Mesendoderm (in vitro differentiated cells): ENCODE results near the gene SOAT2.

Experiments used
- DNase-seq: peaks from one replicate; pipeline ENCODE4 v3.0.0; 2013
- H2AK5ac ChIP-seq: 2 replicates; pipeline ENCODE4 v1.6.1; 2013; ENCODE audit warnings: low read length, inconsistent platforms
- H2BK120ac ChIP-seq: 2 replicates; pipeline ENCODE4 v1.6.1; 2013; ENCODE audit warnings: low read depth, mild to moderate bottlenecking, low read length, moderate library complexity, mixed read lengths
- H2BK15ac ChIP-seq: replicated peaks from 2 replicates; pipeline ENCODE4 v1.6.1; 2013; ENCODE audit warnings: low read depth, mild to moderate bottlenecking, moderate library complexity
- H2BK5ac ChIP-seq: 2 replicates; pipeline ENCODE4 v1.6.1; 2013; ENCODE audit warnings: low read length, inconsistent platforms
- H3K18ac ChIP-seq: 2 replicates; pipeline ENCODE4 v1.6.1; 2013; ENCODE audit warnings: mild to moderate bottlenecking, low read length, mixed read lengths
- H3K23ac ChIP-seq: one replicate; pipeline ENCODE4 v1.6.1; 2013; ENCODE audit warnings: low read length
- H3K27ac ChIP-seq: 2 replicates; pipeline ENCODE4 v1.5.1; 2013; ENCODE audit warnings: low read depth, mild to moderate bottlenecking, inconsistent platforms, low read length, moderate library complexity
- H3K27me3 ChIP-seq: 2 replicates; pipeline ENCODE4 v1.6.1; 2013; ENCODE audit warnings: low read length, control low read depth, mild to moderate bottlenecking, inconsistent platforms; ENCODE audit not compliant: insufficient read depth, poor library complexity
- H3K36me3 ChIP-seq: 2 replicates; pipeline ENCODE4 v1.6.1; 2013; ENCODE audit warnings: low read length, inconsistent platforms; ENCODE audit not compliant: control insufficient read depth, insufficient read depth
- H3K4ac ChIP-seq: one replicate; pipeline ENCODE4 v1.6.1; 2013; ENCODE audit warnings: low read depth, mild to moderate bottlenecking, low read length, moderate library complexity
- H3K4me1 ChIP-seq: 2 replicates; pipeline ENCODE4 v1.6.1; 2013; ENCODE audit warnings: low read depth, low read length, inconsistent platforms; ENCODE audit not compliant: control insufficient read depth
- H3K4me2 ChIP-seq: 2 replicates; pipeline ENCODE4 v1.6.1; 2013; ENCODE audit warnings: low read length
- H3K4me3 ChIP-seq: 2 replicates; pipeline ENCODE4 v1.5.1; 2013; ENCODE audit warnings: mild to moderate bottlenecking, low read length
- H3K56ac ChIP-seq: one replicate; pipeline ENCODE4 v1.6.1; 2013; ENCODE audit warnings: low read length
- H3K79me1 ChIP-seq: 2 replicates; pipeline ENCODE4 v1.6.1; 2013; ENCODE audit warnings: low read length, inconsistent platforms
- H3K79me2 ChIP-seq: 2 replicates; pipeline ENCODE4 v1.6.1; 2013; ENCODE audit warnings: mild to moderate bottlenecking, low read length; ENCODE audit not compliant: control insufficient read depth, insufficient read depth
- H3K9ac ChIP-seq: 2 replicates; pipeline ENCODE4 v1.6.1; 2013; ENCODE audit warnings: low read length, inconsistent platforms
- H4K5ac ChIP-seq: one replicate; pipeline ENCODE4 v1.6.1; 2013; ENCODE audit warnings: low read length
- H4K8ac ChIP-seq: one replicate; pipeline ENCODE4 v1.6.1; 2013; ENCODE audit warnings: low read depth, mild to moderate bottlenecking, control low read depth, low read length, moderate library complexity
- WGBS: extraction: QIAGEN DNeasy Blood & Tissue Kit; methylation state at CpG from one replicate; pipeline ENCODE4 v1.1.7; 2013; ENCODE audit warnings: low lambda C conversion rate, missing lambda C conversion rate; ENCODE audit not compliant: insufficient coverage; ENCODE audit errors: extremely low coverage; 5-methylcytosine and 5-hydroxymethylcytosine counted together

Gene SOAT2

GRCh38 chr12:53082637-53083175, 20.6 kb upstream of the SOAT2 start:
- Histone ChIP-seq H3K79me1 (no peaks in the 10 kb centered on the region), H4K5ac (no peak overlapping the region), H2BK5ac (no peak overlapping the region), H3K18ac (no peak overlapping the region), H3K4me3 (no peak overlapping the region), H3K9ac (no peak overlapping the region), H3K27ac (no peak overlapping the region), H3K27me3 (no peaks in the 10 kb centered on the region), H3K56ac (no peak overlapping the region), H2BK15ac (no peak overlapping the region), H4K8ac (no peak overlapping the region), H3K23ac (no peak overlapping the region), H3K36me3 (no peaks in the 10 kb centered on the region), H3K79me2 (no peaks in the 10 kb centered on the region), H2BK120ac (no peak overlapping the region), H3K4me1 (peaks cover 2% of the 10 kb centered on the region), H2AK5ac (no peak overlapping the region), H3K4me2 (no peak overlapping the region), H3K4ac (no peak overlapping the region)
- no CpG with 5 or more reads among the region's 2 CpGs for WGBS
- DNase-seq: no peak

GRCh38 chr12:53086361-53086760, 16.9 kb upstream of the SOAT2 start:
- WGBS: no CpG with 5 or more reads among the region's 3 CpGs
- Histone ChIP-seq H2BK15ac (no peak overlapping the region), H3K27me3 (no peaks in the 10 kb centered on the region), H2BK120ac (no peak overlapping the region), H3K18ac (no peak overlapping the region), H4K5ac (no peak overlapping the region), H3K36me3 (no peaks in the 10 kb centered on the region), H4K8ac (no peak overlapping the region), H3K4me1 (no peaks in the 10 kb centered on the region), H3K4ac (no peak overlapping the region), H3K4me2 (no peak overlapping the region), H3K27ac (no peak overlapping the region), H3K9ac (no peak overlapping the region), H3K79me1 (no peaks in the 10 kb centered on the region), H3K4me3 (no peak overlapping the region), H3K79me2 (no peaks in the 10 kb centered on the region), H2BK5ac (no peak overlapping the region), H3K56ac (no peak overlapping the region), H2AK5ac (no peak overlapping the region), H3K23ac (no peak overlapping the region)
- DNase-seq: no peak

- Histone ChIP-seq H3K4me1 (no peaks in the 10 kb centered on the region), H3K56ac (no peak overlapping the region), H4K8ac (no peak overlapping the region), H3K9ac (no peak overlapping the region), H3K79me2 (no peaks in the 10 kb centered on the region), H2BK120ac (no peak overlapping the region), H3K4me3 (no peak overlapping the region), H3K18ac (no peak overlapping the region), H3K4me2 (no peak overlapping the region), H3K79me1 (no peaks in the 10 kb centered on the region), H2AK5ac (no peak overlapping the region), H2BK15ac (no peak overlapping the region), H4K5ac (no peak overlapping the region), H3K23ac (no peak overlapping the region), H3K27ac (no peak overlapping the region), H2BK5ac (no peak overlapping the region), H3K4ac (no peak overlapping the region), H3K27me3 (no peaks in the 10 kb centered on the region), H3K36me3 (no peaks in the 10 kb centered on the region)
- DNase-seq: no peak
- no CpG with 5 or more reads among the region's 6 CpGs for WGBS
Measured at GRCh38 chr12:53090105-53090504, 13.2 kb upstream of the SOAT2 start.

- no peak overlapping the region for H2BK5ac ChIP-seq
- no peaks in the 10 kb centered on the region for H3K4me1 ChIP-seq
- no peak overlapping the region for H3K4me3 ChIP-seq
- H2BK15ac ChIP-seq: no peak overlapping the region
- H2AK5ac ChIP-seq: no peak overlapping the region
- no peak overlapping the region for H3K9ac ChIP-seq
- no peaks in the 10 kb centered on the region for H3K27me3 ChIP-seq
- no peak overlapping the region for H3K56ac ChIP-seq
- H4K8ac ChIP-seq: no peak overlapping the region
- WGBS: no CpG with 5 or more reads among the region's 2 CpGs
- H3K79me1 ChIP-seq: no peaks in the 10 kb centered on the region
- H3K27ac ChIP-seq: no peak overlapping the region
- no peak for DNase-seq
- no peaks in the 10 kb centered on the region for H3K79me2 ChIP-seq
- no peak overlapping the region for H4K5ac ChIP-seq
- no peak overlapping the region for H3K4me2 ChIP-seq
- H3K23ac ChIP-seq: no peak overlapping the region
- no peak overlapping the region for H2BK120ac ChIP-seq
- no peak overlapping the region for H3K18ac ChIP-seq
- no peaks in the 10 kb centered on the region for H3K36me3 ChIP-seq
- H3K4ac ChIP-seq: no peak overlapping the region
Measured at GRCh38 chr12:53090554-53090953, 12.7 kb upstream of the SOAT2 start.

- peak; percentile 23 for DNase-seq
- no peak overlapping the region for H3K18ac ChIP-seq
- no peak overlapping the region for H2BK5ac ChIP-seq
- H3K79me1 ChIP-seq: no peaks in the 10 kb centered on the region
- WGBS: no CpG with 5 or more reads among the region's 6 CpGs
- H3K23ac ChIP-seq: no peak overlapping the region
- no peaks in the 10 kb centered on the region for H3K27me3 ChIP-seq
- no peak overlapping the region for H2BK15ac ChIP-seq
- H3K4ac ChIP-seq: no peak overlapping the region
- H4K5ac ChIP-seq: no peak overlapping the region
- no peaks in the 10 kb centered on the region for H3K79me2 ChIP-seq
- no peak overlapping the region for H2BK120ac ChIP-seq
- no peaks in the 10 kb centered on the region for H3K4me1 ChIP-seq
- H3K27ac ChIP-seq: no peak overlapping the region
- no peak overlapping the region for H4K8ac ChIP-seq
- H3K36me3 ChIP-seq: no peaks in the 10 kb centered on the region
- H3K4me2 ChIP-seq: no peak overlapping the region
- no peak overlapping the region for H3K4me3 ChIP-seq
- H3K56ac ChIP-seq: no peak overlapping the region
- no peak overlapping the region for H3K9ac ChIP-seq
- H2AK5ac ChIP-seq: no peak overlapping the region
Measured at GRCh38 chr12:53091756-53092155, 11.5 kb upstream of the SOAT2 start.

GRCh38 chr12:53093777-53094393, 9.4 kb upstream of the SOAT2 start:
- H3K27ac ChIP-seq: no peak overlapping the region
- no peak overlapping the region for H4K8ac ChIP-seq
- H2AK5ac ChIP-seq: no peak overlapping the region
- H3K23ac ChIP-seq: no peak overlapping the region
- no peak overlapping the region for H3K4me2 ChIP-seq
- no peaks in the 10 kb centered on the region for H3K27me3 ChIP-seq
- no peak overlapping the region for H2BK5ac ChIP-seq
- no peaks in the 10 kb centered on the region for H3K79me1 ChIP-seq
- H2BK120ac ChIP-seq: no peak overlapping the region
- H3K18ac ChIP-seq: no peak overlapping the region
- peak overlapping the region; percentile 11 for H3K56ac ChIP-seq
- no peak overlapping the region for H3K4me3 ChIP-seq
- no peak overlapping the region for H4K5ac ChIP-seq
- H3K4ac ChIP-seq: no peak overlapping the region
- no peak overlapping the region for H3K9ac ChIP-seq
- H3K36me3 ChIP-seq: no peaks in the 10 kb centered on the region
- H3K79me2 ChIP-seq: no peaks in the 10 kb centered on the region
- no CpG with 5 or more reads among the region's 6 CpGs for WGBS
- H2BK15ac ChIP-seq: no peak overlapping the region
- DNase-seq: no peak
- H3K4me1 ChIP-seq: peaks cover 6% of the 10 kb centered on the region
